Lung (tissue), 12 donors: ENCODE measurements around the gene SRCIN1. TPM values are rescaled to one million over a fixed set of nuclear protein-coding genes. Genes with fewer than 3 reads are reported as not detected.

Experiments used
- ATAC-seq: fragments of 200-7000 bp; cut with Tn5 transposase; one replicate; pipeline ENCODE4 v1.9.1; 2020; ENCODE audit warnings: moderate number of reproducible peaks; ENCODE audit not compliant: insufficient read depth, low FRiP score
- DNase-seq, 3 donors: peaks; one replicate each; pipeline ENCODE4 v3.0.0-alpha.2; 2013 to 2017
- H3K27ac ChIP-seq, 2 donors: one replicate each; pipeline ENCODE4 v1.5.1; 2013; ENCODE audit warnings: mild to moderate bottlenecking in 2 of 2, moderate library complexity in 2 of 2, control low read depth in 1 of 2, inconsistent platforms in 1 of 2, low read depth in 1 of 2, low read length in 1 of 2
- H3K27me3 ChIP-seq, 3 donors: one replicate each; pipeline ENCODE4 v1.5.1; 2013; ENCODE audit warnings: low read length in 2 of 3; ENCODE audit not compliant: control insufficient read depth in 3 of 3, insufficient read depth in 3 of 3
- H3K36me3 ChIP-seq, 4 donors: one replicate each; pipeline ENCODE4 v1.5.1; 2013; ENCODE audit warnings: low read length in 4 of 4, mild to moderate bottlenecking in 1 of 4, moderate library complexity in 1 of 4; ENCODE audit not compliant: control insufficient read depth in 4 of 4, insufficient read depth in 4 of 4
- H3K4me1 ChIP-seq, 5 donors: one replicate each; pipeline ENCODE4 v1.5.1; 2013; ENCODE audit warnings: low read length in 5 of 5, mild to moderate bottlenecking in 2 of 5, moderate library complexity in 1 of 5; ENCODE audit not compliant: control insufficient read depth in 5 of 5, insufficient read depth in 5 of 5
- H3K4me3 ChIP-seq: one replicate; pipeline ENCODE4 v1.5.1; 2013; ENCODE audit warnings: mild to moderate bottlenecking, control low read depth, moderate library complexity
- H3K9ac ChIP-seq, 2 donors: one replicate each; pipeline ENCODE4 v1.5.1; 2013; ENCODE audit warnings: low read length in 2 of 2, control low read depth in 1 of 2; ENCODE audit not compliant: insufficient read depth in 1 of 2
- H3K9me3 ChIP-seq, 4 donors: one replicate each; pipeline ENCODE4 v1.5.1; 2013; ENCODE audit warnings: low read length in 3 of 4, mild to moderate bottlenecking in 1 of 4, moderate library complexity in 1 of 4; ENCODE audit not compliant: control insufficient read depth in 4 of 4, insufficient read depth in 3 of 4
- WGBS, 2 donors: extraction: QIAGEN DNeasy Blood & Tissue Kit; methylation state at CpG; one replicate each; pipeline ENCODE4 v1.1.7; 2013; 5-methylcytosine and 5-hydroxymethylcytosine counted together
- polyA plus RNA-seq, 2 donors: library from polyadenylated mRNA; stranded (reverse); fragments of 200-250 nt; gene quantifications; one replicate each; pipeline ENCODE4 v1.2.1, GENCODE V29; 2013
- total RNA-seq, 2 donors: library from RNA; depleted of rRNA in 1 of 2; stranded (reverse); fragments of >200 nt in 1 of 2; gene quantifications; one replicate each; pipeline ENCODE4 v1.2.1, GENCODE V29; 2014 to 2021
- TF ChIP-seq, protein P1 (sequence below): IDR thresholded peaks from 2 replicates; pipeline ENCODE4 v1.5.1; 2012; ENCODE audit warnings: mild to moderate bottlenecking; ENCODE audit errors: control extremely low read depth, extremely low read depth
- donor health status: control.
- donor health status: control.
- donor health status: Bipolar disorder and iron deficiency.
- donor health status: healthy.
- donor health status: DM: yes; HTN: yes; CAD: no.

SRCIN1 gene
- total and polyA plus RNA-seq, 4 donors: 1.5 to 15.0 (median 2.5) TPM

DNA sequence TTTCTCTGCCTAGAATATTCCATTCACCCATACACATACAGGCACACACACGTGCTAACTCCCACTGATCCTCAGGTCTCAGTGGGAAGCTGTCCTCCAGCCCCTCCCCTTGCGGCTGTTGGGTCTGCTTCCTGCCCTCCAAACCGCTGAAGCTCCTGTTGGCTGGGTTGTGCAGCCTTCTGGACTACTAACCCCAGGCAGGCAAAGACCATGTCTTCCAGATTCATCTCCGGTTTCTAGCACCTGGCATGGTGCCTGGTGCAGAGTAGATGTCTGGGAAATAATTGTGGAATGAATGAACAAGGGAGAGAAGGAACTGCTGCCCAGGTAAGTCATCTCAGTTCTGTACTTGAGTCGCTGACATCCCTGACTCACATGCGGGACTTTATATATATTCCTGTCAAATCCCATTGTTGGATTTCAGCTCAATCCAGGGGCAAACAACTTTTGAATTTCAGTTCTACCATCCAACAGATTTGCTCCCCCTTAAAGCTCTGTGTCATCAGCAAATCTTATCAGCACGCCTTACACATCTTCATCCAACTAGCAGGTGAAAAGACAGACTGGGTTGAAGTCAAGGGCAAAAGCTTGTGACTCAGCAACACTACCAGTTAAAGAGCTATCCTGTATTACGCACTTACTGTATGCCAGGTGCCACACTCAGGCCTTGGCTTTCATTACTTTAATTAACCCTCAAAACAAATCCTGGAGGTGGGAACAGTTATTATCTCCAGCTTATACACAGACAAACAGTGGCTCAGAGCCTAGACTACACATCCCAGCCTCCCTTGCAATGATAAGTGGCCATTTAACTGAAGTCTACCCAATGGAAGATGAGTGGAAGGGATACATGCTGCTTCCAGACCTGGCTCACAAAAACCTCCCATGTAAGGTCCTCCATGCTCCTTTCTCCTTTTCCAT is 51.1 kb downstream of the SRCIN1 start:
- H3K36me3 ChIP-seq: no peaks in the 10 kb centered on the region
- no peaks in the 10 kb centered on the region for H3K9me3 ChIP-seq
- TF ChIP-seq, protein P1, sequence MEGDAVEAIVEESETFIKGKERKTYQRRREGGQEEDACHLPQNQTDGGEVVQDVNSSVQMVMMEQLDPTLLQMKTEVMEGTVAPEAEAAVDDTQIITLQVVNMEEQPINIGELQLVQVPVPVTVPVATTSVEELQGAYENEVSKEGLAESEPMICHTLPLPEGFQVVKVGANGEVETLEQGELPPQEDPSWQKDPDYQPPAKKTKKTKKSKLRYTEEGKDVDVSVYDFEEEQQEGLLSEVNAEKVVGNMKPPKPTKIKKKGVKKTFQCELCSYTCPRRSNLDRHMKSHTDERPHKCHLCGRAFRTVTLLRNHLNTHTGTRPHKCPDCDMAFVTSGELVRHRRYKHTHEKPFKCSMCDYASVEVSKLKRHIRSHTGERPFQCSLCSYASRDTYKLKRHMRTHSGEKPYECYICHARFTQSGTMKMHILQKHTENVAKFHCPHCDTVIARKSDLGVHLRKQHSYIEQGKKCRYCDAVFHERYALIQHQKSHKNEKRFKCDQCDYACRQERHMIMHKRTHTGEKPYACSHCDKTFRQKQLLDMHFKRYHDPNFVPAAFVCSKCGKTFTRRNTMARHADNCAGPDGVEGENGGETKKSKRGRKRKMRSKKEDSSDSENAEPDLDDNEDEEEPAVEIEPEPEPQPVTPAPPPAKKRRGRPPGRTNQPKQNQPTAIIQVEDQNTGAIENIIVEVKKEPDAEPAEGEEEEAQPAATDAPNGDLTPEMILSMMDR: no peak
- H3K4me1 ChIP-seq: peaks cover 0 to 22% (median 9%) of the 10 kb centered on the region in 5 donors
- peaks cover 0 to 13% (median under 1%) of the 10 kb centered on the region in 3 donors for H3K27me3 ChIP-seq
- H3K9ac ChIP-seq: no peak overlapping the region
- ATAC-seq (no peak), DNase-seq (no peak)
- 58 to 65% methylated on average over 8 of the region's 8 CpGs for WGBS, 2 donors
- H3K4me3 ChIP-seq: no peak overlapping the region
- H3K27ac ChIP-seq: no peak overlapping the region

- Histone ChIP-seq H3K4me3 (no peak overlapping the region), H3K4me1 (peaks cover 0 to 4% (median 2%) of the 10 kb centered on the region in 5 donors), H3K27me3 (peaks cover 0 to under 1% (median 0%) of the 10 kb centered on the region in 3 donors), H3K36me3 (no peaks in the 10 kb centered on the region), H3K9ac (no peak overlapping the region), H3K27ac (no peak overlapping the region), H3K9me3 (no peaks in the 10 kb centered on the region)
- no peak for ATAC-seq
- WGBS, 2 donors: 91 to 92% methylated on average over 17 of the region's 17 CpGs
- DNase-seq: no peak
- TF ChIP-seq, protein P1: no peak
Observed at GRCh38 chr17:38552343-38552742, 53.4 kb downstream of the SRCIN1 start.

GRCh38 chr17:38551121-38551520 is 54.6 kb downstream of the SRCIN1 start:
- DNase-seq: no peak
- Histone ChIP-seq H3K27ac (no peak overlapping the region), H3K4me1 (no peaks in the 10 kb centered on the region), H3K36me3 (no peaks in the 10 kb centered on the region), H3K4me3 (no peak overlapping the region), H3K9ac (no peak overlapping the region), H3K9me3 (no peaks in the 10 kb centered on the region), H3K27me3 (no peaks in the 10 kb centered on the region)
- 84% methylated on average over 9 of the region's 9 CpGs for WGBS, 2 donors
- no peak for ATAC-seq
- TF ChIP-seq, protein P1: no peak
